ENCODE data around the gene KHDRBS2. TPM values are rescaled to one million over a fixed set of nuclear protein-coding genes. Genes with fewer than 3 reads are reported as not detected.

KHDRBS2 gene
- total RNA-seq, 3 donors from 2014 or later: 0.16 TPM; not detected in 2

DNA sequence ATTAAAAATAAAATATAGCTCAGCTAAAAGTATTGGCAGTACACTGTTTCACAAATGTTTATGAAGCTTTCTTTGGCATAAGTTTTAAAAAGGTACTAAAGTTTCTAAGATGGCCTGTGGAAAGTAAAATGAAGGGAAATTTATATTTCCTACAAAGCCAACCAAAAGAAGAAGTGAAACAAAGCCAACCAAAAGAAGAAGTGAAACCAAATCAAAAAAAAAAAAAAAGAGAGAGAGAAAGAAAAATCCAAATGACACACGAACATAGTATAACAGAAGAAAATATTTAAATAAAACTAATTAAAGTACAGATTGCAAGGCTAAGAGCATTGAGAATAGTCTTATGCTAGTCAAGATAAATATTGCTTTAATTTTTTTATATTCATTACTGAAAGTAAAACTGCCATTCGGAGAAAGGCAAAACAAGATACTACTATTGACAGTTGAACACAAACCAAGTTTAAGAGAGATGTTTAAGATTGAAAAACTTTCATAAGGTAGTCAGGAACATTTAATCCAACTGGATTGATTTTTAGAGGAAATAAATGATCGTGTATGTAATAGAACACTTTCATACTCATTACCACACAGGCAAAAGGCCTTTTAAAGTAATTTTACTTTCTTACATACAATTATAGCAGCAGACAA is 12.8 kb upstream of the KHDRBS2 start:
- TF ChIP-seq POLR2A (IDR thresholded peaks at IDR 0.05) (no peak), POLR2AphosphoS5 (IDR thresholded peaks at IDR 0.05) (no peak)
- TF ChIP-seq, protein P1, sequence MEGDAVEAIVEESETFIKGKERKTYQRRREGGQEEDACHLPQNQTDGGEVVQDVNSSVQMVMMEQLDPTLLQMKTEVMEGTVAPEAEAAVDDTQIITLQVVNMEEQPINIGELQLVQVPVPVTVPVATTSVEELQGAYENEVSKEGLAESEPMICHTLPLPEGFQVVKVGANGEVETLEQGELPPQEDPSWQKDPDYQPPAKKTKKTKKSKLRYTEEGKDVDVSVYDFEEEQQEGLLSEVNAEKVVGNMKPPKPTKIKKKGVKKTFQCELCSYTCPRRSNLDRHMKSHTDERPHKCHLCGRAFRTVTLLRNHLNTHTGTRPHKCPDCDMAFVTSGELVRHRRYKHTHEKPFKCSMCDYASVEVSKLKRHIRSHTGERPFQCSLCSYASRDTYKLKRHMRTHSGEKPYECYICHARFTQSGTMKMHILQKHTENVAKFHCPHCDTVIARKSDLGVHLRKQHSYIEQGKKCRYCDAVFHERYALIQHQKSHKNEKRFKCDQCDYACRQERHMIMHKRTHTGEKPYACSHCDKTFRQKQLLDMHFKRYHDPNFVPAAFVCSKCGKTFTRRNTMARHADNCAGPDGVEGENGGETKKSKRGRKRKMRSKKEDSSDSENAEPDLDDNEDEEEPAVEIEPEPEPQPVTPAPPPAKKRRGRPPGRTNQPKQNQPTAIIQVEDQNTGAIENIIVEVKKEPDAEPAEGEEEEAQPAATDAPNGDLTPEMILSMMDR (IDR thresholded peaks at IDR 0.05): no peak
- H3K27me3 ChIP-seq: no peaks in the 10 kb centered on the region
- no peak overlapping the region for H3K27ac ChIP-seq
- no peak overlapping the region for H3K4me3 ChIP-seq
- intact Hi-C loops (cut with DNase I; ENCODE audit: low total_unique reads): no loop called here
- H3K4me1 ChIP-seq: no peaks in the 10 kb centered on the region
- no peaks in the 10 kb centered on the region for H3K36me3 ChIP-seq
- H3K9me3 ChIP-seq: no peaks in the 10 kb centered on the region
- DNase-seq (ENCODE audit: low spot score in 2 of 2): no peak

DNA sequence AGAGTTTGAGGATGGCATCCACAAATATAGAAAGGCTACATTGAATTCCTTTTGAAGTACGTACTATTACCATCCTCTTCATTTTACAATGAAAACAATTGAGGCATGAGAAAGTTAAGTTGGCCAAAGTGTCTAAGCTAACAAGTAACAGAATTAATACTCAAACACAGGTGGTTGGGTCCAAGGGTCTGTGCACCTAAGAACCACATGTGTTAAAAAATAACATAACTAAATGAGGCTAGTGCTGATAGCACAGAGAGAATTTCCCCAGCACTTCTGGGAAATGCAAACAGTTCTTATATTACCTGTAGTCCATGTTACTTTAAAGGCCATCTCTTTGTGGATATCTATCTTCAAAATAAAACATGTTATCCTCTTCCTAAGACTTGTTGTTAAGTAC is 10.5 kb upstream of the KHDRBS2 start:
- no peak for DNase-seq (ENCODE audit: low spot score in 2 of 2)
- intact Hi-C loops (cut with DNase I; ENCODE audit: low total_unique reads): no loop called here
- Histone ChIP-seq H3K27me3 (no peaks in the 10 kb centered on the region), H3K27ac (no peak overlapping the region), H3K36me3 (no peaks in the 10 kb centered on the region), H3K9me3 (no peaks in the 10 kb centered on the region), H3K4me1 (no peaks in the 10 kb centered on the region), H3K4me3 (no peak overlapping the region)
- TF ChIP-seq, protein P1 (IDR thresholded peaks at IDR 0.05): no peak
- no peak for TF ChIP-seq POLR2AphosphoS5 (IDR thresholded peaks at IDR 0.05)

DNA sequence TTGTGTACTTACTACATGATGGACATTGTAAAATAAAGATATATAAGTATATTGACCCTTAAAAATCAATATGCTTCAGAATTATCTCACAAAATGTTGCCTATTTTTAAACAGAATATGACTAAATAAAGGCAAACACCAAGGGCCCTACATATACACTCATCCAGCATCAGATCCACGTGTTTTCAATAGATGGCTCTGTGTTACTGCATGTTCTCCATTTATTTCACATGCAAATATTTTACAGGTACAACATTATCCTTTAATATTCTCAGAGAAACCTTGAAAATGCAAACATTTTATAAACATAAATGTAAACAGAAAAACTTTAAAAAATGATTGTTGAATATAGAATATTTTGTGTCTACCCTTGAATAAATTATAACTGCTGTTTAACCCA is 2.9 kb upstream of the KHDRBS2 start:
- Histone ChIP-seq H3K4me1 (no peaks in the 10 kb centered on the region), H3K9me3 (no peaks in the 10 kb centered on the region), H3K4me3 (no peak overlapping the region), H3K36me3 (no peaks in the 10 kb centered on the region), H3K27ac (no peak overlapping the region), H3K27me3 (peaks cover 0 to 25% of the 10 kb centered on the region in 2 donors)
- TF ChIP-seq, protein P1 (IDR thresholded peaks at IDR 0.05): no peak
- no peak for TF ChIP-seq POLR2AphosphoS5 (IDR thresholded peaks at IDR 0.05)
- intact Hi-C loops (cut with DNase I; ENCODE audit: low total_unique reads): no loop called here
- DNase-seq (ENCODE audit: low spot score in 2 of 2): no peak

DNA sequence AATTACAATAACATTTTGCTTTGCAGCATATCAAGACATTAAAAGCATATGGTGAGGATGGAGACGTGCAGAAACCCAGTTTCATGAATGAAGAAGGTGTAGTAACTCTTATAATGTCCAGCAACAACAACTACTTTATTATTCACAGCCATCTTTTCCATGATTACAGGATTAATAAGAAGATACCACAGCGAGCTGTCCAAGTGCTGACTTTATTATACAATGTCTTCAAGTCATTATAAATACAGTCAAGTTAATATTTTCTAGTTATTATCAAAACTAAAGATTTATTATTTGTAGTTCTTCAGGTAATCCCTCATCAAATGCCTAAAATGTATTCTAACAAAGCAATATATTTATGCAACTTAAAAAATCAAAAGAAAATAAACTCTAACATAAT is 2.5 kb upstream of the KHDRBS2 start:
- intact Hi-C loops (cut with DNase I; ENCODE audit: low total_unique reads): no loop called here
- Histone ChIP-seq H3K4me3 (no peak overlapping the region), H3K4me1 (no peaks in the 10 kb centered on the region), H3K36me3 (no peaks in the 10 kb centered on the region), H3K9me3 (no peaks in the 10 kb centered on the region), H3K27ac (no peak overlapping the region), H3K27me3 (peaks cover 0 to 25% of the 10 kb centered on the region in 2 donors)
- DNase-seq (ENCODE audit: low spot score in 2 of 2): no peak
- TF ChIP-seq, protein P1 (IDR thresholded peaks at IDR 0.05): no peak
- TF ChIP-seq POLR2A (IDR thresholded peaks at IDR 0.05) (no peak), POLR2AphosphoS5 (IDR thresholded peaks at IDR 0.05) (no peak)

DNA sequence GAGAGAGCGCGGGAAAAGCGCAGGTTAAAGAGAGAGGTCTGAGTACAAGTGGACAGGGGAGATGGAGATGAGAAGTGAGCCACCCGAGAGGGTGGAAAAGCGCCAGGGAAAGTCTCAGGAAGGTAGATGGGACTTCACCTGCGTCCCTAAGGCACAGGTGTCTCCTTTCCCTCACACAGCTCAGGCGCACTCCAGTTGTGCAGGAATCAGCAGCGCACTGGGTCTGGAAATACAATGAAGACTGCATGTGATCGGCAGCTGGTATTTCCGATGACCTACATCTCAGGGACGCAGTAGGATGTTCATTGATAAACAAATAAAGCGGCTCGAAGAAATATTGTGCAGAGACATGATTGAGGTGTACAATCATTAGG is 432 bp upstream of the KHDRBS2 start:
- intact Hi-C loops (cut with DNase I; ENCODE audit: low total_unique reads): no loop called here
- Histone ChIP-seq H3K4me3 (peak overlapping the region; percentile 36 to 63 (median 47)), H3K9me3 (no peaks in the 10 kb centered on the region), H3K4me1 (no peaks in the 10 kb centered on the region), H3K36me3 (no peaks in the 10 kb centered on the region), H3K27me3 (peaks cover 0 to 25% of the 10 kb centered on the region in 2 donors), H3K27ac (no peak overlapping the region)
- TF ChIP-seq POLR2AphosphoS5 (IDR thresholded peaks at IDR 0.05): no peak
- no peak for TF ChIP-seq POLR2A (IDR thresholded peaks at IDR 0.05)
- TF ChIP-seq, protein P1 (IDR thresholded peaks at IDR 0.05): no peak
- no peak for DNase-seq (ENCODE audit: low spot score in 2 of 2)

All from breast epithelium (tissue), 4 donors.